ENCODE data around the gene TSNAX.

The TSNAX gene

GRCh38 chr1:231603598-231604275 is 75.3 kb downstream of the TSNAX start:
- peak; percentile 73 for DNase-seq

GRCh38 chr1:231604276-231604621 is 75.8 kb downstream of the TSNAX start:
- DNase-seq, result no peak

DNA sequence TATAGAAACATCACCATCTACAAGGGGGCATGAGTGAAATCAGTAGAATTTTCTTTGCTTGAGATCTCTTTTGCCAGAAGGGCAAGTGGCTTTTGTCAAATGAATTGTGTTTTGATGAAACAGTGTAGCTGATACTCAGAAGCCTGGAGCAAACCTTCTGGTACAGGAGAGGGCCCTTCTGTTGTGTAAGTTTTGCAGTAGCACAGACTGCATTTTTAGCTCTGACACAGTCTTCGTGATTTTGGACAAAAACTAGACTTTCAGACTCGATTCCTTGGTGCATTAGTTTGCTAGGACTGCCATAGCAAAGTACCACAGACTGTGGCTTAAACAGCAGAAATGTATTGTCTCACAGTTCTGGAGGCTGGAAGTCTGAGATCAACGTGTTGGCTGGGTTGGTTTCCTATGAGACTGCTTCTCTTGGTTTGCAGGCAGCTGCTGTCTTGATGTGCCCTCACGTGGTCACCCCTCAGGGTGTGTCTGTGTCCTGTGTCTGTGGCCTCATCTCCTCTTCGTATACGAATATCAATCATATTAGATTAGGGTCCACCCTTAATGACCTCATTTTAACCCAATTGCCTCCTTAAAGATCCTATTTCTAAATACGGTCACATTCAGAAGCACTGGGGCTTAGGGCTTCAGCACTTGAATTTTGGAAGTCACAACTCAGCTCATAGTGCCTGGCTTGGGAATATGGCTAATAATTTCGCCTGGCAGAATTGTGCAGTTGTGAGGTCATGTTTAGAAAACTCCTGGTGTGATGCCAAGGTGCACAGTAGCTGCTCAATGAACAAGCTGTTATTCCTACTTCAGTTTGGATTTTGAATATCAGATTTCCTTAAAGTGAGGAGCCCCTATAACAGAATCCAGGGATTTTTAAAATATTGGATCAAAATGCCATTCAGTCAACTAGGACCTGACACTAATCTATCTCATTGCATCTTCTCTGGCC is 77.0 kb downstream of the TSNAX start:
- DNase-seq, result no peak

DNA sequence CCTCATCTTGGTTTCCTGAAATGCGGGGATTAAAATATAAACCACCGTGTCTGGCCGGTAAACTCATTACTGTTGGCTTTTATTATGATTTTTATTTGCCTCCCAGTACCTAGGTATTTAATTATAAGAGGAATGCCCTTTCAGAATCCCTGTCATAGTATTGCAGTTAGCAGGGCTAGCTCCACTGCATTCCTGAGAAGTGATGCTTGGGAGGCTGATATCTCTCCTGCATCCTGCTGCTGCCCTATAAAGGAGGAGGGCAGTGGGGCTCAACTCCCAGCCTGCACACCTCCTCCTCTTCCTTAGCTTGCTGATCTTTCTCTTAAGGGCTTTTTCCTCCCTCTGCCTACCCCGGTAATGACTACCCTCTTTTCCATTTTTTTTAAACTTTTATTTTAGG is 78.2 kb downstream of the TSNAX start:
- DNase-seq, result no peak

GRCh38 chr1:231610388-231610787 is 81.9 kb downstream of the TSNAX start:
- no peak for DNase-seq

DNA sequence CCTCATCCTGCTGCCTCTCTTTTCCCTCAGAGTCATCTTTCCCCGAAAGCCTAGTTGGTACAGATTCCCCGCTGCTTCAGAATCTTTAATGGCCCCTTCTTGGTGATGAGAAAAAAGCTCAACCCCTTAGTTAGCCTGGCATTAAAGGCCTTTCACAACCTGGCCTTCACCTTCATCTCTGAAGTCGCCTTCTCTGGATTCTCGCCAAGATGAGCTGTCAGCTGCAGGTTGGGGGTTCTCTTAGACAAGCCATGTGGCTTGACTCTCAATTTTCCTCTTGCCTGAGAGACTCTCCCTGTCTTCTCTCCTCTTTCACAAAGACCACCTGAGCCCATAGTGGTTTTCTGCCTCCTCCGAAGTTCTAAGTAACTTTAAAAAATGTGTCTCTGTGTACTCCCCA is 82.6 kb downstream of the TSNAX start:
- no peak for DNase-seq

DNA sequence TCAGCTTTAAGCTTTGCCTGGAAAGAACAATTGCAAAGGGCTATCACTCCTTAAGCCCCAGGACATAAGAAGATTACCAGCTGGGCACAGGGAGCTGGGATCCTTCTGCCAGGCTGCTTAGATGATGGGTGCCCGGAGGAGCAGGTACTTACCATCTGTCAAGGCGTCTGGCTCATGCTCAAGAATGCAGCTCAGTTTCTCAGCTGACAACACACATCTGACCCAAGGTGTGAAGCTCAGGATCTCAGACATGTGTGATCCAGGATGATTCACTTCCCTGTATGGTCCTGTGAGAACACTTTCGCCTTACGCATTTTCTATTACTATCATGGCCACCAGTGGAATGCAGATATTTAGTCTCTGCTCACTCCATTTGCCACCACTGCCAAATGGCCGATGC is 83.4 kb downstream of the TSNAX start:
- no peak for DNase-seq

DNA sequence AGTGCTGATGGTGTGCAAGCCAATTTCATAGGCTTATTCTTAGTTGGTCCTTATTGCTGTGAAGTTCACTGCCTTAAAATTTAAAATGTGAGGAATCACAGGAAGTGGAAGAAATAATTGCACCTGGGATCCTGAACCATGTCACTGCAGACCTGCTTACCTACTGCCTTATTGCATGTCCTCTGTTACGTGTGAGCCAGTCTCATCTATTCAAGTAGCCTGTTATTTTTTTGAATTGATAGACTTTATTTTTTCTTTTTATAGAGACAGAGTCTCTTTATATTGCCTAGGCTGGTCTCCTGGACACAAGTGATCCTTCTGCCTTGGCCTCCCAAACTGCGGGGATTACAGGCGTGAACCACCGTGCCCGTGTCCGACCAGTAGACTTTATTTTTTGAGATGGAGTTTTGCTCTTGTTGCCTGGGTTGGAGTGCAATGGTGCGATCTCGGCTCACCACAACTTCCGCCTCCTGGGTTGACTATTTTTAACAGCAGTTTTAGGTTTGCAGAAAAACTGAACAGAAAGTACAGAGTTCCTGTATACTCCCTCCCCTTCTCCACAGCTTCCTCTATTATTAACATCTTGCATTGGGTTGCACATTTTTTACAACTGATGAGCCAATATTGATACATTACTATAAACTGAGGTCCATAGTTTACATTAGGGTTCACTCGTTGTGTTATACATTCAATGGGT is 84.1 kb downstream of the TSNAX start:
- peak; percentile 68 for DNase-seq

DNA sequence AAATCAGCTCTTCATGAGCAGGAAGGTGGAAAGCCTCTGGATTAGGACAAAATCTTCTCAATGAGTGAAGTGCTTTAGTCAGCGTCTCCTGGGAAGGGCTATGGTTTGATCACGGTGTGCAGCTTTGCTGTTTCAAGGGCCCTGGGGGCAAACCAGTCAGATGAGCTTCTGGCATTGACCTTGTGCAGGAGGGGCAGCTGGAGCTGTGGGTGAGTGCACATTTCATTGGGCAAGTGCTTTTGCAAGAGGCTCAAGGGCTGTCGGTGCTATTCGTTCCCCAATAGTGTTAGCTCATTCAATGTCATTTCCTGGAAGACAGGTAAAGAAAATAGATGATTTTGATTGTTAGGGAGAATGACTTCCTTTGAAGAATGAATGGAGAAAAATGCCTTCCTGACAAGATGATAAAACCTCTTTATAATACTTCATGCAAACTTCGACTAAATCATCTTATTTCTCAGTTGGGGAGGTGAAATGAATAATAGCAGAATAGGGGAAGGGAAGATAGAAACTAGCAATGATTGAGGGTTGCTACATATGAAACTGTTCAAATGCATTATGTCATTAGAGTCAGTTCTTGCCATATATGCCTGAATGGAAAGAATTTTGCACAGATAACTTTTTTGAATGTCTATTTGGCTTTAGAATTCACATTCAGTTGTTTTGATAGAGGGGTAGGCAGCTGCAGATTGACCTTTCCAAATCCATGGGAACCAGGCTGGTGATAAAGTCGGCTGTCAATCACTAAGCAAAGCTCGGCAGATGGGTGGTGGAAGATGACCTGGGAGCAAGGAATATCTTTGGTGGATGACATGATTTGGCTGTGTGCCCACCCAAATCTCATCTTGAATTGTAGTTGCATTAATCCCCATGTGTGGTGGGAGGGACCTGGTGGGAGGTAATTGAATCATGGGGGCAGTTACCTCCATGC is 85.2 kb downstream of the TSNAX start:
- no peak for DNase-seq

Measured in CD4-positive, alpha-beta T cell treated with Interleukin-17A for 1 hour (primary cell).